Measurements from ENCODE around the gene CLMN. TPM values are rescaled to one million over a fixed set of nuclear protein-coding genes. Genes with fewer than 3 reads are reported as not detected.

The CLMN gene
- total and polyA plus RNA-seq, 2 donors (not counting 3 experiments of a cell fraction or from before 2014, with no cell fraction given): 0.72 to 9.6 TPM

GRCh38 chr14:95312311-95312710, 7.4 kb downstream of the CLMN start:
- Histone ChIP-seq H3K4me3 (replicated peaks in 1 of 3; ENCODE audit: insufficient read depth in 1 of 3, low read depth in 1 of 3, low read length in 3 of 3) (no peak overlapping the region), H3K27me3 (ENCODE audit: control insufficient read depth in 2 of 2, insufficient read depth in 2 of 2, low read length in 2 of 2) (no peaks in the 10 kb centered on the region), H3K27ac (ENCODE audit: insufficient read depth, low read depth, low read length) (peak overlapping the region; percentile 73), H2AFZ (ENCODE audit: low read depth, low read length) (peak overlapping the region; percentile 41), H3K36me3 (ENCODE audit: control insufficient read depth in 2 of 2, extremely low read depth in 1 of 2, insufficient read depth in 2 of 2, low read length in 2 of 2) (no peaks in the 10 kb centered on the region), H3K4me2 (ENCODE audit: insufficient read depth, low read length) (peak overlapping the region; percentile 28), H4K20me1 (replicated peaks; ENCODE audit: control insufficient read depth, extremely low read depth, insufficient read depth, low read length) (no peaks in the 10 kb centered on the region), H3K79me2 (ENCODE audit: control insufficient read depth, insufficient read depth, low read length) (no peaks in the 10 kb centered on the region), H3K4me1 (ENCODE audit: control insufficient read depth, extremely low read depth, insufficient read depth, low read length) (peaks cover 14% of the 10 kb centered on the region), H3K9ac (replicated peaks; ENCODE audit: extremely low read depth, insufficient read depth, low read length) (peak overlapping the region; percentile 16), H3K9me1 (replicated peaks; ENCODE audit: control insufficient read depth, extremely low read depth, insufficient read depth, low read length) (no peaks in the 10 kb centered on the region), H3K9me3 (replicated peaks; ENCODE audit: control insufficient read depth, insufficient read depth, low read length) (no peaks in the 10 kb centered on the region)
- ChIA-PET POLR2A (no interaction called here), CTCF (interaction anchor here (1.0 kb wide), 1 partner anchor 14 kb away, joined by 3 read pairs; no protein-coding TSS in a partner anchor)
- peak; percentile 60 for FAIRE-seq
- TF ChIP-seq GATA2 (IDR thresholded peaks at IDR 0.05; ENCODE audit: insufficient read depth, insufficient read length, low read depth, low read length) (no peak), MAX (IDR thresholded peaks at IDR 0.05; ENCODE audit: insufficient read depth, insufficient read length) (no peak), POLR2A (IDR thresholded peaks at IDR 0.05; ENCODE audit: low read depth, low read length) (no peak), EZH2 (IDR thresholded peaks at IDR 0.05; ENCODE audit: borderline replicate concordance, low read depth, low read length, severe bottlenecking) (no peak), CTCF (IDR thresholded peaks at IDR 0.05; ENCODE audit: extremely low read depth in 1 of 2, insufficient read depth in 1 of 2, low read depth in 1 of 2, low read length in 2 of 2) (no peak)
- dilution Hi-C loops (cut with MboI; ENCODE audit: extremely low pct_ligation_motif_present, low sequenced_read_pairs): no loop called here
- intact Hi-C loops (cut with micrococcal nuclease): loop anchor here (2.0 kb wide), 1 partner anchor 48 kb away; no protein-coding TSS in a partner anchor
- BruUV-seq (replicated peaks): no TSS peak
- DNase-seq (ENCODE audit: low read depth, low spot score): no peak

GRCh38 chr14:95311752-95312151, 8.0 kb downstream of the CLMN start:
- Histone ChIP-seq H3K4me3 (replicated peaks in 1 of 3; ENCODE audit: insufficient read depth in 1 of 3, low read depth in 1 of 3, low read length in 3 of 3) (no peak overlapping the region), H3K9me1 (replicated peaks; ENCODE audit: control insufficient read depth, extremely low read depth, insufficient read depth, low read length) (no peaks in the 10 kb centered on the region), H2AFZ (ENCODE audit: low read depth, low read length) (peak overlapping the region; percentile 41), H3K79me2 (ENCODE audit: control insufficient read depth, insufficient read depth, low read length) (no peaks in the 10 kb centered on the region), H3K27ac (ENCODE audit: insufficient read depth, low read depth, low read length) (peak overlapping the region; percentile 73), H3K4me1 (ENCODE audit: control insufficient read depth, extremely low read depth, insufficient read depth, low read length) (peaks cover 14% of the 10 kb centered on the region), H3K36me3 (ENCODE audit: control insufficient read depth in 2 of 2, extremely low read depth in 1 of 2, insufficient read depth in 2 of 2, low read length in 2 of 2) (no peaks in the 10 kb centered on the region), H4K20me1 (replicated peaks; ENCODE audit: control insufficient read depth, extremely low read depth, insufficient read depth, low read length) (no peaks in the 10 kb centered on the region), H3K27me3 (ENCODE audit: control insufficient read depth in 2 of 2, insufficient read depth in 2 of 2, low read length in 2 of 2) (no peaks in the 10 kb centered on the region), H3K9ac (replicated peaks; ENCODE audit: extremely low read depth, insufficient read depth, low read length) (peak overlapping the region; percentile 16), H3K9me3 (replicated peaks; ENCODE audit: control insufficient read depth, insufficient read depth, low read length) (no peaks in the 10 kb centered on the region), H3K4me2 (ENCODE audit: insufficient read depth, low read length) (peak overlapping the region; percentile 28)
- BruUV-seq (replicated peaks): no TSS peak
- DNase-seq (ENCODE audit: low read depth, low spot score) (peak; percentile 36), FAIRE-seq (peak; percentile 84)
- dilution Hi-C loops (cut with MboI; ENCODE audit: extremely low pct_ligation_motif_present, low sequenced_read_pairs) (no loop called here), intact Hi-C loops (cut with micrococcal nuclease) (loop anchor here (2.0 kb wide), 1 partner anchor 47 kb away; no protein-coding TSS in a partner anchor)
- CTCF ChIA-PET: interaction anchor here (1.0 kb wide), 1 partner anchor 15 kb away, joined by 3 read pairs; no protein-coding TSS in a partner anchor
- TF ChIP-seq JUN (IDR thresholded peaks at IDR 0.05; ENCODE audit: borderline replicate concordance, insufficient read depth, insufficient read length, low read depth) (peak; percentile 80), POLR2AphosphoS5 (IDR thresholded peaks at IDR 0.05; ENCODE audit: insufficient read depth, low read depth, low read length) (peak; percentile 33), CTCF (IDR thresholded peaks at IDR 0.05; ENCODE audit: extremely low read depth in 1 of 2, insufficient read depth in 1 of 2, low read depth in 1 of 2, low read length in 2 of 2) (no peak), FOS (IDR thresholded peaks at IDR 0.05; ENCODE audit: borderline replicate concordance, insufficient read depth, low read length) (peak; percentile 57), MYC (IDR thresholded peaks at IDR 0.05; ENCODE audit: low read depth, low read length) (no peak)
- POLR2A ChIA-PET: no interaction called here
